HEK293 (cell line): ENCODE results near the gene CD302.
A peak's percentile ranks its signal among the peaks of the same experiment; 100 is the strongest.

ENCODE experiments used
- CTCF ChIA-PET: fragments of 350-600 bp; formaldehyde crosslinking; extraction: SDS; loops from one replicate; lab custom pipeline; 2021; ENCODE audit warnings: antibody characterized with exemption; lab: Yijun Ruan, JAX
- POLR2A ChIA-PET: fragments of 300-600 bp; formaldehyde crosslinking; extraction: SDS; loops from one replicate; lab custom pipeline; 2020; ENCODE audit warnings: antibody characterized with exemption, inconsistent platforms; lab: Yijun Ruan, JAX
- H3K27ac ChIP-seq: fragments of 200-500 bp; sonication (Bioruptor generic); 2 replicates; pipeline ENCODE4 v1.5.1; 2014; ENCODE audit warnings: low read depth, low read length, control low read depth, inconsistent platforms; ENCODE audit errors: extremely low read depth
- H3K36me3 ChIP-seq, 2 experiments: fragments of 200-500 bp in 1 of 2; sonication (Bioruptor generic) in 1 of 2; 1 replicate in 1 of 2; 2 replicates in 1 of 2; pipeline ENCODE4 v1.5.1; 2014 to 2017; ENCODE audit warnings: inconsistent platforms in 2 of 2, low read length in 2 of 2; ENCODE audit not compliant: control insufficient read depth in 2 of 2, insufficient read depth in 1 of 2
- H3K4me1 ChIP-seq: fragments of 200-500 bp; sonication (Bioruptor generic); 2 replicates; pipeline ENCODE4 v1.5.1; 2014; ENCODE audit warnings: mild to moderate bottlenecking, low read length, inconsistent platforms; ENCODE audit not compliant: control insufficient read depth, insufficient read depth
- H3K4me3 ChIP-seq: 2 replicates; pipeline ENCODE4 v1.5.1; 2011; ENCODE audit warnings: low read depth, mild to moderate bottlenecking, control low read depth, low read length, moderate library complexity
- H3K9me3 ChIP-seq: fragments of 200-500 bp; sonication (Bioruptor generic); 2 replicates; pipeline ENCODE4 v1.5.1; 2014; ENCODE audit warnings: low read depth, low read length, inconsistent platforms; ENCODE audit not compliant: control insufficient read depth, insufficient read depth
- GLIS2 ChIP-seq: fragments of 450-650 bp; formaldehyde crosslinking; IDR thresholded peaks from 2 replicates; pipeline ENCODE4 v1.5.1; 2016; ENCODE audit warnings: missing biosample characterization, missing genetic modification characterization
- KLF17 ChIP-seq: fragments of 450-650 bp; formaldehyde crosslinking; IDR thresholded peaks from 2 replicates; pipeline ENCODE4 v1.5.1; 2016; ENCODE audit warnings: missing biosample characterization, missing genetic modification characterization
- KLF9 ChIP-seq: fragments of 450-650 bp; formaldehyde crosslinking; IDR thresholded peaks from 2 replicates; pipeline ENCODE4 v1.5.1; 2016; ENCODE audit warnings: missing biosample characterization, missing genetic modification characterization, low read depth
- PBX3 ChIP-seq: sonication (generic); formaldehyde crosslinking; IDR thresholded peaks from 2 replicates; pipeline ENCODE4 v1.8.1; 2022; ENCODE audit warnings: mild to moderate bottlenecking, moderate library complexity, missing genetic modification reagents
- PRDM2 ChIP-seq: fragments of 450-650 bp; formaldehyde crosslinking; IDR thresholded peaks from 2 replicates; pipeline ENCODE4 v1.5.1; 2016; ENCODE audit warnings: missing biosample characterization, missing genetic modification characterization, borderline replicate concordance
- RBAK ChIP-seq: fragments of 450-650 bp; formaldehyde crosslinking; IDR thresholded peaks from 2 replicates; pipeline ENCODE4 v1.5.1; 2016; ENCODE audit warnings: missing biosample characterization, missing genetic modification characterization
- SP2 ChIP-seq: fragments of 450-650 bp; formaldehyde crosslinking; IDR thresholded peaks from 2 replicates; pipeline ENCODE4 v1.5.1; 2016; ENCODE audit warnings: missing biosample characterization, missing genetic modification characterization
- ZBTB44 ChIP-seq: fragments of 450-650 bp; IDR thresholded peaks from 2 replicates; pipeline ENCODE4 v1.5.1; 2018; ENCODE audit warnings: missing biosample characterization, mild to moderate bottlenecking, missing genetic modification characterization
- ZBTB8A ChIP-seq: fragments of 450-650 bp; formaldehyde crosslinking; IDR thresholded peaks from 2 replicates; pipeline ENCODE4 v1.5.1; 2016; ENCODE audit warnings: missing biosample characterization, missing genetic modification characterization
- ZNF133 ChIP-seq: fragments of 450-650 bp; formaldehyde crosslinking; IDR thresholded peaks from 2 replicates; pipeline ENCODE4 v1.5.1; 2016; ENCODE audit warnings: missing biosample characterization, missing genetic modification characterization
- ZNF155 ChIP-seq: fragments of 450-650 bp; formaldehyde crosslinking; IDR thresholded peaks from 2 replicates; pipeline ENCODE4 v1.5.1; 2016; ENCODE audit warnings: missing biosample characterization, missing genetic modification characterization
- ZNF16 ChIP-seq: fragments of 450-650 bp; formaldehyde crosslinking; IDR thresholded peaks from 2 replicates; pipeline ENCODE4 v1.5.1; 2016; ENCODE audit warnings: low read depth, missing biosample characterization, missing genetic modification characterization
- ZNF221 ChIP-seq: fragments of 450-650 bp; formaldehyde crosslinking; IDR thresholded peaks from 2 replicates; pipeline ENCODE4 v1.5.1; 2017; ENCODE audit warnings: missing biosample characterization, missing genetic modification characterization, borderline replicate concordance
- ZNF335 ChIP-seq: fragments of 450-650 bp; formaldehyde crosslinking; conservative IDR thresholded peaks from 2 replicates; pipeline ENCODE4 v1.5.1; 2016; ENCODE audit warnings: missing biosample characterization, missing genetic modification characterization
- ZNF350 ChIP-seq: fragments of 450-650 bp; formaldehyde crosslinking; IDR thresholded peaks from 2 replicates; pipeline ENCODE4 v1.5.0; 2017; ENCODE audit warnings: missing biosample characterization, mild to moderate bottlenecking, missing genetic modification characterization
- ZNF580 ChIP-seq: fragments of 450-650 bp; formaldehyde crosslinking; IDR thresholded peaks from 2 replicates; pipeline ENCODE4 v1.5.1; 2016; ENCODE audit warnings: missing biosample characterization, missing genetic modification characterization
- ZNF629 ChIP-seq: fragments of 450-650 bp; formaldehyde crosslinking; IDR thresholded peaks from 2 replicates; pipeline ENCODE4 v1.5.1; 2017; ENCODE audit warnings: missing biosample characterization, missing genetic modification characterization
- ZNF639 ChIP-seq: fragments of 450-650 bp; formaldehyde crosslinking; IDR thresholded peaks from 2 replicates; pipeline ENCODE4 v1.5.1; 2016; ENCODE audit warnings: missing biosample characterization, missing genetic modification characterization
- ZNF670 ChIP-seq: fragments of 450-650 bp; formaldehyde crosslinking; IDR thresholded peaks from 2 replicates; pipeline ENCODE4 v1.5.1; 2016; ENCODE audit warnings: missing biosample characterization, missing genetic modification characterization, low read depth
- ZNF76 ChIP-seq: fragments of 450-650 bp; formaldehyde crosslinking; IDR thresholded peaks from 2 replicates; pipeline ENCODE4; 2016; ENCODE audit warnings: low read depth, missing biosample characterization, missing genetic modification characterization, borderline replicate concordance
- ZSCAN4 ChIP-seq: fragments of 450-650 bp; formaldehyde crosslinking; IDR thresholded peaks from 2 replicates; pipeline ENCODE4 v1.5.1; 2017; ENCODE audit warnings: missing biosample characterization, missing genetic modification characterization
- ZXDB ChIP-seq: fragments of 450-650 bp; formaldehyde crosslinking; IDR thresholded peaks from 2 replicates; pipeline ENCODE4 v1.5.1; 2016; ENCODE audit warnings: missing biosample characterization, missing genetic modification characterization

The CD302 gene

GRCh38 chr2:159797543-159798375 is at the start of gene CD302:
TSS of gene CD302 (minus strand) at chr2:159798208. CDS start at chr2:159798198, 10 bp downstream.
- Histone ChIP-seq H3K4me3 (peak within 1 kb of the TSS; percentile 63), H3K27ac (peak within 1 kb of the TSS; percentile 63; the same call in 1 of the 2 replicates), H3K36me3 (no peaks in the 10 kb centered on the region), H3K4me1 (peaks cover 9% of the 10 kb centered on the region; the same call in 1 of the 2 replicates), H3K9me3 (no peaks in the 10 kb centered on the region)
- POLR2A ChIA-PET: no interaction called here
- CTCF ChIA-PET: interaction anchor here (0.6 to 0.7 kb wide), 2 partner anchors 42 to 143 kb away, joined by 3 read pairs; no protein-coding TSS in a partner anchor
- TF ChIP-seq ZNF76 (tag by site-specific recombination): peak; percentile 29; the same call in 1 of the 2 replicates
- TF ChIP-seq ZXDB (tag by site-specific recombination): 0 out of 2 replicates have a peak, but pooled peaks have one; percentile 27
- TF ChIP-seq ZNF629 (tag by site-specific recombination): no peak
- 0 out of 2 replicates have a peak, but pooled peaks have one; percentile 49 for TF ChIP-seq KLF9
- TF ChIP-seq ZNF16 (tag by site-specific recombination): no peak
- TF ChIP-seq ZNF670 (tag by site-specific recombination): no peak
- peak; percentile 97 for TF ChIP-seq ZBTB8A (tag by site-specific recombination)
- peak; percentile 78 for TF ChIP-seq SP2
- no peak for TF ChIP-seq ZNF221
- peak; percentile 61 for TF ChIP-seq GLIS2 (tag by site-specific recombination)
- no peak for TF ChIP-seq KLF17
- TF ChIP-seq RBAK (tag by site-specific recombination): no peak
- TF ChIP-seq PRDM2 (tag by site-specific recombination): no peak
- TF ChIP-seq ZNF639 (tag by site-specific recombination): no peak
- TF ChIP-seq ZBTB44: no peak
- TF ChIP-seq ZNF580: no peak
- TF ChIP-seq ZNF335 (tag by site-specific recombination): peak; percentile 98
- TF ChIP-seq ZSCAN4 (tag by site-specific recombination): no peak
- no peak for TF ChIP-seq ZNF133 (tag by site-specific recombination)
- TF ChIP-seq ZNF350 (tag by site-specific recombination): no peak
- TF ChIP-seq PBX3 (CRISPR knock-in tag): 0 out of 2 replicates have a peak, but pooled peaks have one; percentile 48
- no peak for TF ChIP-seq ZNF155
